Measurements from ENCODE around the gene SRRM5. TPM values are rescaled to one million over a fixed set of nuclear protein-coding genes. Genes with fewer than 3 reads are reported as not detected.
A peak's percentile ranks its signal among the peaks of the same experiment; 100 is the strongest.

SRRM5 gene
- total RNA-seq, 4 donors from 2014 or later, result 1.2 to 2.7 (median 2.5) TPM; not detected in 1

GRCh38 chr19:43594081-43594697, 17.7 kb upstream of the SRRM5 start:
- no peak for DNase-seq
- no peak for TF ChIP-seq POLR2A (IDR thresholded peaks at IDR 0.05)
- no peaks in the 10 kb centered on the region for H3K27me3 ChIP-seq
- H3K36me3 ChIP-seq, result peaks cover 0 to 32% (median 0%) of the 10 kb centered on the region in 3 donors
- peak overlapping the region in 3 of 4 donors; percentile 51 to 64 (median 54) for H3K4me3 ChIP-seq
- no peaks in the 10 kb centered on the region for H3K9me3 ChIP-seq
- peaks cover 0 to 39% (median 21%) of the 10 kb centered on the region in 4 donors for H3K4me1 ChIP-seq
- H3K27ac ChIP-seq, result peak overlapping the region in 2 of 4 donors; percentile 79 to 96

- H3K36me3 ChIP-seq, result peaks cover 0 to 40% (median 0%) of the 10 kb centered on the region in 3 donors
Measured at GRCh38 chr19:43594710-43595604, 16.9 kb upstream of the SRRM5 start.

GRCh38 chr19:43595605-43595998, 16.3 kb upstream of the SRRM5 start:
- Histone ChIP-seq H3K9me3 (no peaks in the 10 kb centered on the region), H3K4me1 (peaks cover 0 to 39% (median 21%) of the 10 kb centered on the region in 4 donors), H3K36me3 (peaks cover 0 to 47% (median 0%) of the 10 kb centered on the region in 3 donors), H3K4me3 (peak overlapping the region; percentile 51 to 64 (median 56)), H3K27ac (peak overlapping the region; percentile 79 to 97 (median 90)), H3K27me3 (no peaks in the 10 kb centered on the region)
- DNase-seq, result peak in 1 of 3 donors; percentile 33
- TF ChIP-seq, protein P1, sequence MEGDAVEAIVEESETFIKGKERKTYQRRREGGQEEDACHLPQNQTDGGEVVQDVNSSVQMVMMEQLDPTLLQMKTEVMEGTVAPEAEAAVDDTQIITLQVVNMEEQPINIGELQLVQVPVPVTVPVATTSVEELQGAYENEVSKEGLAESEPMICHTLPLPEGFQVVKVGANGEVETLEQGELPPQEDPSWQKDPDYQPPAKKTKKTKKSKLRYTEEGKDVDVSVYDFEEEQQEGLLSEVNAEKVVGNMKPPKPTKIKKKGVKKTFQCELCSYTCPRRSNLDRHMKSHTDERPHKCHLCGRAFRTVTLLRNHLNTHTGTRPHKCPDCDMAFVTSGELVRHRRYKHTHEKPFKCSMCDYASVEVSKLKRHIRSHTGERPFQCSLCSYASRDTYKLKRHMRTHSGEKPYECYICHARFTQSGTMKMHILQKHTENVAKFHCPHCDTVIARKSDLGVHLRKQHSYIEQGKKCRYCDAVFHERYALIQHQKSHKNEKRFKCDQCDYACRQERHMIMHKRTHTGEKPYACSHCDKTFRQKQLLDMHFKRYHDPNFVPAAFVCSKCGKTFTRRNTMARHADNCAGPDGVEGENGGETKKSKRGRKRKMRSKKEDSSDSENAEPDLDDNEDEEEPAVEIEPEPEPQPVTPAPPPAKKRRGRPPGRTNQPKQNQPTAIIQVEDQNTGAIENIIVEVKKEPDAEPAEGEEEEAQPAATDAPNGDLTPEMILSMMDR (IDR thresholded peaks at IDR 0.05), result no peak
- no peak for TF ChIP-seq POLR2A (IDR thresholded peaks at IDR 0.05)

More at GRCh38 chr19:43594710-43595604, 16.9 kb upstream of the SRRM5 start:
- DNase-seq, result peak; percentile 57 to 78 (median 74)
- Histone ChIP-seq H3K27ac (peak overlapping the region; percentile 79 to 97 (median 90)), H3K4me1 (peaks cover 0 to 39% (median 21%) of the 10 kb centered on the region in 4 donors), H3K9me3 (no peaks in the 10 kb centered on the region), H3K4me3 (peak overlapping the region; percentile 51 to 64 (median 56)), H3K27me3 (no peaks in the 10 kb centered on the region)
- TF ChIP-seq, protein P1 (IDR thresholded peaks at IDR 0.05), result peak; percentile 55 to 78 (median 75)
- peak in 1 of 2 donors; percentile 17 for TF ChIP-seq POLR2A (IDR thresholded peaks at IDR 0.05)

DNA sequence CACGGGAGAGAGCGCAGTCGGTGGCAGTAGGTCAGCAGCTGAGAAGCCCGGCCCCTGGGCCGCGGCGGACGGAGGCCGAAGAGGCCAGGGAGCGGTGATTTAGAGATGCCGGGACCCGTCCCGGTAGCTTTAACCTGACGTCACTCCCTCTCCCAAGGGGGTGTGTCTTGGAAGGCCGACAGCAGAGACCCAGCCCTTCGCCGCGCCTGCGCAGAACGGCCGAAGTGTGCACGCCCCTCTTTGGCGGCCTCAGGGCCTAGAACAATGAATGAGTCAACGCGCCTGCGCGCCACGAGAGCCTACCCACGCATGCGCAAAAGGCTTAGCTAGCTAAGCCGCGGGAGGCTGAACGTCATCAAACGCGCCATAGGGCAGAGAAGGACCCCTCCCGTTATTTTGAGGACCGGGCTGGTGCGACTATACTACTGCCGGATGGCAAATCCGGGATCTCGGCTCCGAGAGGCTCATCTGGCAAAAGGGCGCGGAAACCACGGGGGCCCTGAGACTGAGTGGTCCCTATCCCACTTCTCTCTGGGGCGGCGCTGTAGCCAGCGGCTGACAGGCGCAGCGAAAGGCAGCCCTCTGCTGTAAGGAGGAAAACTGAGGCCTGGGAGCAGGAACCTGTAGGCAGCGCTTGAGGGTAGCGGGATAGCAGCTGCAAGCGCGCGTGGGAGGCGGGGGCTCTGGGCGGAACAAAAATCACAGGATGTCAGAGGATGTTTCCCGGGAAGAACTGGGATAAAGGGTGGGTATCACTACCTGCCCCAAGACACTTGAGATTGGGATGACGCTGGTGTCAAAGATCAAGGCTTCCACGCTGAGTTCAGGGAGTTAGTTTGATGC, 15.7 kb upstream of the SRRM5 start, which contains the start of the genes IRGQ and ZNF576:
TSS of gene IRGQ (minus strand) at position 136 of the 843 bp plus-strand sequence. CDS start 796 bp downstream, outside the sequence.
TSS of gene ZNF576 (plus strand) at position 597 of the 843 bp plus-strand sequence. CDS start 514 bp downstream, outside the sequence.
- Histone ChIP-seq H3K27me3 (no peaks in the 10 kb centered on the region), H3K36me3 (peaks cover 0 to 51% (median 0%) of the 10 kb centered on the region in 3 donors), H3K9me3 (no peaks in the 10 kb centered on the region), H3K4me1 (peaks cover 0 to 39% (median 21%) of the 10 kb centered on the region in 4 donors), H3K27ac (peak within 1 kb of the TSS; percentile 79 to 97 (median 90)), H3K4me3 (peak within 1 kb of the TSS; percentile 51 to 64 (median 56))
- TF ChIP-seq, protein P1 (IDR thresholded peaks at IDR 0.05), result peak in 4 of 6 experiments; percentile 2 to 27 (median 20)
- TF ChIP-seq POLR2A (IDR thresholded peaks at IDR 0.05), result peak; percentile 80 to 84
- peak; percentile 99 to 100 (median 100) for DNase-seq

- Histone ChIP-seq H3K4me3 (peak overlapping the region; percentile 51 to 64 (median 56)), H3K27ac (peak overlapping the region; percentile 79 to 97 (median 90)), H3K27me3 (no peaks in the 10 kb centered on the region), H3K36me3 (peaks cover 0 to 44% (median 0%) of the 10 kb centered on the region in 3 donors), H3K4me1 (peaks cover 0 to 39% (median 21%) of the 10 kb centered on the region in 4 donors), H3K9me3 (no peaks in the 10 kb centered on the region)
- TF ChIP-seq POLR2A (IDR thresholded peaks at IDR 0.05), result no peak
- TF ChIP-seq, protein P1 (IDR thresholded peaks at IDR 0.05), result no peak
- DNase-seq, result no peak
Measured at GRCh38 chr19:43596842-43597461, 14.9 kb upstream of the SRRM5 start.
